IMR-90 (cell line): ENCODE measurements around the gene ADAMTS14. TPM values are rescaled to one million over a fixed set of nuclear protein-coding genes. Genes with fewer than 3 reads are reported as not detected.

ENCODE experiments used
- ATAC-seq: fragments of 200-7000 bp; cut with Tn5 transposase; 2 replicates; pipeline ENCODE4 v1.9.1; 2020; ENCODE audit warnings: low read depth, mild to moderate bottlenecking, moderate library complexity
- BruUV-seq: library from RNA; stranded (reverse); fragments of 400-500 nt; replicated peaks from 2 replicates; lab custom pipeline; 2021; lab: Mats Ljungman, UMichigan
- CTCF ChIA-PET: fragments of 300-600 bp; formaldehyde crosslinking; extraction: SDS; loops from one replicate; lab custom pipeline; 2021; ENCODE audit warnings: antibody characterized with exemption; lab: Yijun Ruan, JAX
- POLR2A ChIA-PET: fragments of 300-600 bp; sonication (Branson Sonifier 250); formaldehyde crosslinking; loops from one replicate; lab custom pipeline; 2022; ENCODE audit warnings: antibody characterized with exemption; ENCODE audit not compliant: unreplicated experiment; lab: Charles Lee
- DNase-seq: peaks from one replicate; pipeline ENCODE4 v3.0.0; 2013
- H2AFZ ChIP-seq: replicated peaks from 2 replicates; pipeline ENCODE3; 2013; ENCODE audit warnings: low read length, mild to moderate bottlenecking; ENCODE audit not compliant: poor library complexity
- H2AK5ac ChIP-seq: 2 replicates; pipeline ENCODE4 v1.6.1; 2013; ENCODE audit warnings: low read depth, low read length, inconsistent platforms
- H2AK9ac ChIP-seq: replicated peaks from 2 replicates; pipeline ENCODE3; 2013; ENCODE audit warnings: mild to moderate bottlenecking, low read depth, low read length, moderate library complexity; ENCODE audit not compliant: poor library complexity
- H2BK120ac ChIP-seq: 2 replicates; pipeline ENCODE4 v1.6.1; 2013; ENCODE audit warnings: low read depth, low read length, inconsistent platforms
- H2BK15ac ChIP-seq: 3 replicates; pipeline ENCODE4 v1.6.1; 2013; ENCODE audit warnings: low read depth, low read length, inconsistent platforms
- H2BK20ac ChIP-seq: 2 replicates; pipeline ENCODE4 v1.6.1; 2013; ENCODE audit warnings: low read depth, mild to moderate bottlenecking, inconsistent platforms, low read length, moderate library complexity
- H2BK5ac ChIP-seq: 2 replicates; pipeline ENCODE4 v1.6.1; 2013; ENCODE audit warnings: mild to moderate bottlenecking, low read depth, low read length, inconsistent platforms; ENCODE audit not compliant: poor library complexity, severe bottlenecking
- H3K14ac ChIP-seq: replicated peaks from 2 replicates; pipeline ENCODE4 v1.6.1; 2013; ENCODE audit warnings: low read depth, low read length, inconsistent platforms
- H3K18ac ChIP-seq: 2 replicates; pipeline ENCODE4 v1.6.1; 2013; ENCODE audit warnings: low read depth, low read length, control low read depth
- H3K23ac ChIP-seq: 2 replicates; pipeline ENCODE4 v1.6.1; 2013; ENCODE audit warnings: low read depth, low read length, inconsistent platforms
- H3K27ac ChIP-seq: 2 replicates; pipeline ENCODE4 v1.5.1; 2013; ENCODE audit warnings: mild to moderate bottlenecking, control low read depth, low read length; ENCODE audit not compliant: insufficient read depth
- H3K27me3 ChIP-seq: 2 replicates; pipeline ENCODE4 v1.6.1; 2013; ENCODE audit warnings: low read length; ENCODE audit not compliant: control insufficient read depth, insufficient read depth
- H3K36me3 ChIP-seq: 2 replicates; pipeline ENCODE4 v1.6.1; 2013; ENCODE audit warnings: low read length, mixed read lengths; ENCODE audit not compliant: control insufficient read depth, insufficient read depth
- H3K4ac ChIP-seq: 2 replicates; pipeline ENCODE4 v1.6.1; 2013; ENCODE audit warnings: low read depth, low read length, inconsistent platforms
- H3K4me1 ChIP-seq: 2 replicates; pipeline ENCODE4 v1.6.1; 2013; ENCODE audit warnings: low read length, mixed read lengths; ENCODE audit not compliant: control insufficient read depth, insufficient read depth
- H3K4me2 ChIP-seq: 2 replicates; pipeline ENCODE4 v1.6.1; 2013; ENCODE audit warnings: low read depth, mild to moderate bottlenecking, control low read depth, low read length, moderate library complexity
- H3K4me3 ChIP-seq: 2 replicates; pipeline ENCODE4 v1.5.1; 2013; ENCODE audit warnings: low read depth, mild to moderate bottlenecking, control low read depth, low read length, moderate library complexity; ENCODE audit not compliant: insufficient read depth
- H3K56ac ChIP-seq: 2 replicates; pipeline ENCODE4 v1.6.1; 2013; ENCODE audit warnings: low read length, inconsistent platforms; ENCODE audit not compliant: insufficient read depth; ENCODE audit errors: extremely low read depth
- H3K79me1 ChIP-seq, 2 experiments: 2 replicates each; pipeline ENCODE4 v1.6.1; 2013; ENCODE audit warnings: low read length in 2 of 2, inconsistent platforms in 1 of 2, low read depth in 1 of 2
- H3K9ac ChIP-seq: 2 replicates; pipeline ENCODE4 v1.6.1; 2013; ENCODE audit warnings: low read depth, low read length, control low read depth
- H3K9me1 ChIP-seq: 2 replicates; pipeline ENCODE4 v1.6.1; 2013; ENCODE audit warnings: low read length, inconsistent platforms; ENCODE audit not compliant: insufficient read depth
- H3K9me3 ChIP-seq: 2 replicates; pipeline ENCODE4 v1.6.1; 2013; ENCODE audit warnings: low read length; ENCODE audit not compliant: control insufficient read depth, insufficient read depth
- H4K20me1 ChIP-seq: 2 replicates; pipeline ENCODE4 v1.6.1; 2013; ENCODE audit warnings: low read length, inconsistent platforms; ENCODE audit not compliant: insufficient read depth
- H4K5ac ChIP-seq: 2 replicates; pipeline ENCODE4 v1.6.1; 2013; ENCODE audit warnings: mild to moderate bottlenecking, low read depth, low read length, control low read depth
- H4K8ac ChIP-seq, 2 experiments: 2 replicates each; pipeline ENCODE4 v1.6.1; 2013; ENCODE audit warnings: low read depth in 2 of 2, low read length in 2 of 2, control low read depth in 1 of 2, inconsistent platforms in 1 of 2
- H4K91ac ChIP-seq: 2 replicates; pipeline ENCODE4 v1.6.1; 2013; ENCODE audit warnings: low read depth, low read length, inconsistent platforms; ENCODE audit not compliant: insufficient read depth
- CEBPB ChIP-seq: IDR thresholded peaks from 2 replicates; pipeline ENCODE4 v1.6.1; 2012; ENCODE audit warnings: low read depth, low read length, improper control_type of control experiment
- CHD1 ChIP-seq: IDR thresholded peaks from 2 replicates; pipeline ENCODE4 v1.6.1; 2012; ENCODE audit warnings: low read depth, low read length, improper control_type of control experiment
- FOS ChIP-seq: fragments of 150-350 bp; IDR thresholded peaks from 2 replicates; pipeline ENCODE4 v1.6.1; 2016; ENCODE audit warnings: low read depth, low read length
- MAFK ChIP-seq: IDR thresholded peaks from 2 replicates; pipeline ENCODE4 v1.6.1; 2012; ENCODE audit warnings: low read depth, low read length, improper control_type of control experiment
- MAZ ChIP-seq: IDR thresholded peaks from 2 replicates; pipeline ENCODE4 v1.6.1; 2012; ENCODE audit warnings: low read depth, mild to moderate bottlenecking, low read length, improper control_type of control experiment, moderate library complexity, borderline replicate concordance
- MXI1 ChIP-seq: IDR thresholded peaks from 2 replicates; pipeline ENCODE4 v1.6.1; 2012; ENCODE audit warnings: low read depth, mild to moderate bottlenecking, low read length, moderate library complexity, borderline replicate concordance
- NFE2L2 ChIP-seq: fragments of 150-350 bp; IDR thresholded peaks from 2 replicates; pipeline ENCODE4 v1.6.1; 2016; ENCODE audit warnings: low read depth, mild to moderate bottlenecking, low read length
- RAD21 ChIP-seq: IDR thresholded peaks from 2 replicates; pipeline ENCODE4 v1.6.1; 2012; ENCODE audit warnings: low read length, improper control_type of control experiment
- RCOR1 ChIP-seq: IDR thresholded peaks from 2 replicates; pipeline ENCODE4 v1.6.1; 2012; ENCODE audit warnings: mild to moderate bottlenecking, low read length, improper control_type of control experiment; ENCODE audit not compliant: insufficient replicate concordance
- RFX5 ChIP-seq: IDR thresholded peaks from 2 replicates; pipeline ENCODE4 v1.8.0; 2012; ENCODE audit warnings: low read depth, mild to moderate bottlenecking, low read length, moderate library complexity
- WGBS, 2 experiments: methylation state at CpG; one replicate each; pipeline versions ENCODE4 v1.1.5 to v1.1.7; 2013; ENCODE audit warnings: missing lambda C conversion rate in 2 of 2; ENCODE audit not compliant: insufficient read length in 1 of 2; ENCODE audit errors: extremely low coverage in 2 of 2; 5-methylcytosine and 5-hydroxymethylcytosine counted together
- dilution Hi-C: fragments of 300-500 bp; cut with HindIII; formaldehyde crosslinking; loops from one replicate; pipeline ENCODE4 v1.14.3; 2018; ENCODE audit warnings: low sequenced_read_pairs; ENCODE audit not compliant: unreplicated experiment
- in situ Hi-C: fragments of 300-500 bp; cut with MboI; formaldehyde crosslinking; loops from 3 replicates; pipeline ENCODE4 v1.14.3; 2019; ENCODE audit warnings: low sequenced_read_pairs, inconsistent platforms, mixed read lengths
- intact Hi-C: fragments of 100-400 bp; cut with micrococcal nuclease; formaldehyde crosslinking; loops from 2 replicates; pipeline ENCODE4 v1.10.0; 2022
- polyA plus RNA-seq, 3 experiments: library from polyadenylated mRNA; depleted of rRNA; stranded (reverse); fragments of >200 nt; gene quantifications; 2 replicates each; pipeline ENCODE4 v1.2.3, GENCODE V29; 2012; ENCODE audit warnings: low replicate concordance in 1 of 3
- total RNA-seq: library from RNA; depleted of rRNA; stranded (reverse); fragments of >200 nt; gene quantifications from 2 replicates; pipeline ENCODE4 v1.2.3, GENCODE V29; 2012
- TF ChIP-seq, protein P1 (sequence below): fragments of 150-350 bp; IDR thresholded peaks from 2 replicates; pipeline ENCODE4 v1.6.1; 2017; ENCODE audit warnings: mild to moderate bottlenecking, antibody characterized with exemption, low read length, low read depth
- TF ChIP-seq, protein P2 (sequence below): fragments of 150-350 bp; IDR thresholded peaks from 2 replicates; pipeline ENCODE4 v1.6.1; 2016; ENCODE audit warnings: low read depth, mild to moderate bottlenecking, low read length, moderate library complexity, borderline replicate concordance

ADAMTS14 gene
- total and polyA plus RNA-seq, 2 of the 4 experiments (the other 2 are of a cell fraction): under 0.01 to 0.31 TPM

DNA sequence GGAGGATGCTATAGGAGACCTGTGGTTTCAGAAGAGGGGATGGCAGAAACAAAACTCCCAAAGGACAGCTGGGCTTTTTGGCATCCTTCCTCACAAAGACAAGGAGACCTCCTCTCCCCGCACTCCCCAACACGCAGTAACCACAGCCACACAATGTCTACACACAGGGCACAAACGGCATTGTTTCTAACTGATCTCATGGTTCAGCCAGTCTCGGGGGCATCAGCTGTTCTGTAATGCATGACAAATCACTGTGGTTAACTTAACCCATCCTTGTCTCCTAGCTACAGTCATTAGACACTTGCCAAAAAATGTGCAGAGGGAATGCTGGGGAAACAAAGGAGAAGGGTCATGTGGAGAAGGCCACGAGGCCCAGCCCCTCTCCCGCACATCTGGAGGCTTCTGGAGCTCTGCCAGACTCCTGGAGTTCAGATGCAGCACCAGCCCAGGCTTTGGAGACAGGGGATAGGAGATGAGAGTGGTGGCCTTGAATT lies 7.6 kb upstream of the ADAMTS14 start:
- Histone ChIP-seq H4K5ac (no peak overlapping the region), H3K23ac (no peak overlapping the region), H2AK9ac (peak overlapping the region; percentile 11), H2BK20ac (peak overlapping the region; percentile 19), H3K79me1 (no peaks in the 10 kb centered on the region), H3K4me1 (peaks cover 19% of the 10 kb centered on the region), H3K4me2 (peak overlapping the region; percentile 16; the same call in 1 of the 2 replicates), H4K91ac (peak overlapping the region; percentile 30; the same call in 1 of the 2 replicates), H3K9me3 (no peaks in the 10 kb centered on the region), H3K4me3 (no peak overlapping the region), H2BK5ac (no peak overlapping the region), H4K8ac (no peak overlapping the region; a peak in 1 of 4 replicates), H3K9me1 (peaks cover 17% of the 10 kb centered on the region), H2BK15ac (0 out of 3 replicates have a peak overlapping the region, but pooled peaks have one; percentile 20), H4K20me1 (no peaks in the 10 kb centered on the region), H3K18ac (peak overlapping the region; percentile 26; the same call in 1 of the 2 replicates), H3K27ac (peak overlapping the region; percentile 16; the same call in 1 of the 2 replicates), H3K27me3 (peaks cover under 1% of the 10 kb centered on the region; the same call in 1 of the 2 replicates), H3K9ac (no peak overlapping the region), H3K4ac (peak overlapping the region; percentile 51), H2AFZ (no peak overlapping the region), H3K36me3 (no peaks in the 10 kb centered on the region), H2AK5ac (peak overlapping the region; percentile 81; the same call in 1 of the 2 replicates), H3K56ac (no peak overlapping the region; the same call in 1 of the 2 replicates), H2BK120ac (peak overlapping the region; percentile 88; the same call in 1 of the 2 replicates), H3K14ac (no peak overlapping the region)
- TF ChIP-seq, protein P1, sequence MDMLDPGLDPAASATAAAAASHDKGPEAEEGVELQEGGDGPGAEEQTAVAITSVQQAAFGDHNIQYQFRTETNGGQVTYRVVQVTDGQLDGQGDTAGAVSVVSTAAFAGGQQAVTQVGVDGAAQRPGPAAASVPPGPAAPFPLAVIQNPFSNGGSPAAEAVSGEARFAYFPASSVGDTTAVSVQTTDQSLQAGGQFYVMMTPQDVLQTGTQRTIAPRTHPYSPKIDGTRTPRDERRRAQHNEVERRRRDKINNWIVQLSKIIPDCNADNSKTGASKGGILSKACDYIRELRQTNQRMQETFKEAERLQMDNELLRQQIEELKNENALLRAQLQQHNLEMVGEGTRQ: peak; percentile 80
- no peak for TF ChIP-seq RFX5
- TF ChIP-seq, protein P2, sequence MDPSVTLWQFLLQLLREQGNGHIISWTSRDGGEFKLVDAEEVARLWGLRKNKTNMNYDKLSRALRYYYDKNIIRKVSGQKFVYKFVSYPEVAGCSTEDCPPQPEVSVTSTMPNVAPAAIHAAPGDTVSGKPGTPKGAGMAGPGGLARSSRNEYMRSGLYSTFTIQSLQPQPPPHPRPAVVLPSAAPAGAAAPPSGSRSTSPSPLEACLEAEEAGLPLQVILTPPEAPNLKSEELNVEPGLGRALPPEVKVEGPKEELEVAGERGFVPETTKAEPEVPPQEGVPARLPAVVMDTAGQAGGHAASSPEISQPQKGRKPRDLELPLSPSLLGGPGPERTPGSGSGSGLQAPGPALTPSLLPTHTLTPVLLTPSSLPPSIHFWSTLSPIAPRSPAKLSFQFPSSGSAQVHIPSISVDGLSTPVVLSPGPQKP: no peak
- 0 out of 2 replicates have a peak, but pooled peaks have one; percentile 52 for TF ChIP-seq CHD1
- peak; percentile 33; the same call in 1 of the 2 replicates for TF ChIP-seq FOS
- TF ChIP-seq RAD21: no peak
- TF ChIP-seq CEBPB: peak; percentile 55
- peak; percentile 60; the same call in 1 of the 2 replicates for TF ChIP-seq MAZ
- peak; percentile 44; the same call in 1 of the 2 replicates for TF ChIP-seq MXI1
- peak; percentile 91 for TF ChIP-seq RCOR1
- TF ChIP-seq MAFK: peak; percentile 39; the same call in 1 of the 2 replicates
- peak; percentile 37; the same call in 1 of the 2 replicates for TF ChIP-seq NFE2L2
- peak; percentile 88 for ATAC-seq
- ChIA-PET CTCF (interaction anchor here (1.0 to 1.3 kb wide), 3 partner anchors 9 to 20 kb away, joined by 3 to 4 read pairs (median 3); no protein-coding TSS in a partner anchor), POLR2A (interaction anchor here (0.5 kb wide), 1 partner anchor 930 kb away, joined by 11 read pairs; no protein-coding TSS in a partner anchor)
- BruUV-seq: no TSS peak
- intact Hi-C loops (no loop called here), dilution Hi-C loops (no loop called here), in situ Hi-C loops (no loop called here)
- peak; percentile 95 for DNase-seq
- 0% methylated on average over 2 of the region's 6 CpGs; no CpG with 5 or more reads in 1 of the 2 experiments for WGBS, 2 experiments
